BE2C (cell line): Measurements from ENCODE around the gene ADNP2.

ENCODE experiments used
- DNase-seq: peaks from one replicate; pipeline ENCODE4 v3.0.0-alpha.2; 2020
- H3K27me3 ChIP-seq: fragments of 250-450 bp; sonication (Bioruptor Pico); 2 replicates; pipeline ENCODE4 v1.5.1; 2020; ENCODE audit warnings: mild to moderate bottlenecking
- H3K36me3 ChIP-seq: fragments of 250-450 bp; sonication (Bioruptor Pico); 2 replicates; pipeline ENCODE4 v1.5.1; 2020; ENCODE audit warnings: mild to moderate bottlenecking
- H3K4me1 ChIP-seq: fragments of 250-450 bp; sonication (Bioruptor Pico); 2 replicates; pipeline ENCODE4 v1.5.1; 2020
- H3K4me3 ChIP-seq: 2 replicates; pipeline ENCODE4 v1.5.1; 2011; ENCODE audit warnings: low read depth, low read length
- H3K9me3 ChIP-seq: fragments of 250-450 bp; sonication (Bioruptor Pico); 2 replicates; pipeline ENCODE4 v1.5.1; 2020
- TF ChIP-seq, protein P1 (sequence below): IDR thresholded peaks from 2 replicates; pipeline ENCODE4 v1.5.1; 2012; ENCODE audit warnings: mild to moderate bottlenecking, low read depth, low read length

Gene ADNP2

DNA sequence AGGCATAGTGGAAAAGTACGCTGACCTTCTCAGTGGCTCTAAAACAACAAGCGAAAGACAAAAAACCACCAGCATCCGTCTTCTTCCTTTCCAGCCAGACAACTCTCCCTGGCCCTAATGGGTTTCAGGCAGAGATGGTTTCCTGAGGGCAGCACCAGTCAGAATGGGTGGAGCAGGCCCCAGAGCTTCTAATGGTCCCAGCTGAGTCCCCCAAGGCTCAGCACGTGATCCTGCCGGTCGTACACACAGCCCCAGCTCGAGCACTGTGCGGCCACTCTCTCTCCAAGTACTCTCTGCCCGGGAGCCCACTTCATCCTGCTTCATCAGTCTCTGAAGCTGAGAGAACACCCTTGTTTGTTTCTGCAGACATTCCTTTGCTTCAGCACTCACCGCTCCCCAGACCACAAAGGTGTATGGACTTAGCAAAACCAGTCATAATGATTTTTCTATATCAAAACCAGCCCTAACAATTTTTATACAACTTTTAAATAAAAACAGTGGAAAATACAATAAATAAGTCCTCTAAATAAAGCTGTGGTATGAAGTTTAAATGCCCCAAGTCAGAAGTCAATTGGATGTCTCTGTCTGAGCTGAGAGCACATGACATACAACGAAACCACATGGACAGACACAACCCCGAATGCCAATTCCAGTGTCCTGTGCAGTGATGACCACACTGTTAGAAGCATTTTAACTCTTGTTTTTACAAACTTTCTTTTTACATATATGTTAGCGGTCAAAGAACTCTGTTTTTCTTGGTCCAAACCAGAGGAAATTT lies 74.4 kb downstream of the ADNP2 start:
- no peaks in the 10 kb centered on the region for H3K27me3 ChIP-seq
- no peak for DNase-seq
- H3K4me1 ChIP-seq = no peaks in the 10 kb centered on the region
- H3K36me3 ChIP-seq = no peaks in the 10 kb centered on the region
- H3K9me3 ChIP-seq = no peaks in the 10 kb centered on the region
- no peak overlapping the region for H3K4me3 ChIP-seq
- TF ChIP-seq, protein P1, sequence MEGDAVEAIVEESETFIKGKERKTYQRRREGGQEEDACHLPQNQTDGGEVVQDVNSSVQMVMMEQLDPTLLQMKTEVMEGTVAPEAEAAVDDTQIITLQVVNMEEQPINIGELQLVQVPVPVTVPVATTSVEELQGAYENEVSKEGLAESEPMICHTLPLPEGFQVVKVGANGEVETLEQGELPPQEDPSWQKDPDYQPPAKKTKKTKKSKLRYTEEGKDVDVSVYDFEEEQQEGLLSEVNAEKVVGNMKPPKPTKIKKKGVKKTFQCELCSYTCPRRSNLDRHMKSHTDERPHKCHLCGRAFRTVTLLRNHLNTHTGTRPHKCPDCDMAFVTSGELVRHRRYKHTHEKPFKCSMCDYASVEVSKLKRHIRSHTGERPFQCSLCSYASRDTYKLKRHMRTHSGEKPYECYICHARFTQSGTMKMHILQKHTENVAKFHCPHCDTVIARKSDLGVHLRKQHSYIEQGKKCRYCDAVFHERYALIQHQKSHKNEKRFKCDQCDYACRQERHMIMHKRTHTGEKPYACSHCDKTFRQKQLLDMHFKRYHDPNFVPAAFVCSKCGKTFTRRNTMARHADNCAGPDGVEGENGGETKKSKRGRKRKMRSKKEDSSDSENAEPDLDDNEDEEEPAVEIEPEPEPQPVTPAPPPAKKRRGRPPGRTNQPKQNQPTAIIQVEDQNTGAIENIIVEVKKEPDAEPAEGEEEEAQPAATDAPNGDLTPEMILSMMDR = no peak

GRCh38 chr18:80184243-80184772 lies 75.2 kb downstream of the ADNP2 start:
- H3K4me1 ChIP-seq = no peaks in the 10 kb centered on the region

DNA sequence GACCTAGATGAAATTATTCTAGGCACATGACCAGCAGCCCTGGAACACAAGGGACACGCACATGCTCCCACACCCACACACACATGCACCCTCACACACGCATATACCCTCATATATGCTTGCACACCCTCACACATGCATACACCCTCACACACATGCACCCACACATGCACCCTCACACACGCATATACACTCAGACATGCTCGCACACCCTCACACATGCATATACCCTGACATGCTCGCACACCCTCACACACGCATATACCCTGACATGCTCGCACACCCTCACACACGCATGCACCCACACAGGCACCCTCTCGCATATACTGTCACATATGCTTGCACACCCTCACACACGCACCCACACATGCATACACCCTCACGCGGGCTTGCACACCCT lies 76.5 kb downstream of the ADNP2 start:
- DNase-seq = no peak
- no peaks in the 10 kb centered on the region for H3K27me3 ChIP-seq
- TF ChIP-seq, protein P1 = no peak
- H3K4me1 ChIP-seq = no peaks in the 10 kb centered on the region
- H3K36me3 ChIP-seq = no peaks in the 10 kb centered on the region
- no peak overlapping the region for H3K4me3 ChIP-seq
- H3K9me3 ChIP-seq = no peaks in the 10 kb centered on the region

More at GRCh38 chr18:80184243-80184772, 75.2 kb downstream of the ADNP2 start:
- DNase-seq = no peak
- Histone ChIP-seq H3K9me3 (no peaks in the 10 kb centered on the region), H3K27me3 (no peaks in the 10 kb centered on the region), H3K4me3 (no peak overlapping the region), H3K36me3 (no peaks in the 10 kb centered on the region)
- TF ChIP-seq, protein P1 = no peak

DNA sequence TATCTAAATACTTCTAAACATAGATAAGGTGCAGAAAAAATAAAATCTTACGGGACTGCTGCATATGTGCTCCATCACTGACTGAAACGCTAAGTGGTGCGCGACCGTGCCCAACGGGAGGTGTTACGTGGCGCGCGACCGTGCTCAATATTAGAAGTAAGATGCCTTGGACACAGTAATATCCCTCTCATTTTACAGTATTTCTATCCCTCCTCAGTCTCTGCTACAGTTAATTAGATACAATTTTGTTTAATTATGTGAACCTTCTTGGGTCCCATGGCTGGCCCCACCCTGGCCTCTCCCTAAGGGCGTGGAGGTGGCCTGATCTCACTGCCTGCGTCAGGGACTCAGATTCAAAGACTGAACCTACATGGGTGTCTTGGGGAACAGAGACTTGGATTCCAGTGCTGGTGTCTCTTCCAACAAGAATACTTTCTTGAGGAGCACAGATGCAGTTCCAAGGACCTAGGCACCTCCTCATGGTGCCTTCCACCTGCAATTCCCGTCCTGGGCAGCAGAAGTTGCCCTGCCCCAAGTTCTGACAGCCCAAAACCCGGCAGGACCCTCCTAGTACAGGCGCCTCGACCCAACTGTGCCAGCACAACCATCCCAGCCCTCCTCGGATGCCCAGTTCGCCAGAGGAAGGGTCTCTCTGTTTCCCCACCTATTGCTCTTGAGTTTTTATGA lies 79.0 kb downstream of the ADNP2 start:
- TF ChIP-seq, protein P1 = no peak
- DNase-seq = no peak
- H3K27me3 ChIP-seq = no peaks in the 10 kb centered on the region
- H3K4me3 ChIP-seq = no peak overlapping the region
- no peaks in the 10 kb centered on the region for H3K4me1 ChIP-seq
- H3K36me3 ChIP-seq = no peaks in the 10 kb centered on the region
- H3K9me3 ChIP-seq = no peaks in the 10 kb centered on the region

DNA sequence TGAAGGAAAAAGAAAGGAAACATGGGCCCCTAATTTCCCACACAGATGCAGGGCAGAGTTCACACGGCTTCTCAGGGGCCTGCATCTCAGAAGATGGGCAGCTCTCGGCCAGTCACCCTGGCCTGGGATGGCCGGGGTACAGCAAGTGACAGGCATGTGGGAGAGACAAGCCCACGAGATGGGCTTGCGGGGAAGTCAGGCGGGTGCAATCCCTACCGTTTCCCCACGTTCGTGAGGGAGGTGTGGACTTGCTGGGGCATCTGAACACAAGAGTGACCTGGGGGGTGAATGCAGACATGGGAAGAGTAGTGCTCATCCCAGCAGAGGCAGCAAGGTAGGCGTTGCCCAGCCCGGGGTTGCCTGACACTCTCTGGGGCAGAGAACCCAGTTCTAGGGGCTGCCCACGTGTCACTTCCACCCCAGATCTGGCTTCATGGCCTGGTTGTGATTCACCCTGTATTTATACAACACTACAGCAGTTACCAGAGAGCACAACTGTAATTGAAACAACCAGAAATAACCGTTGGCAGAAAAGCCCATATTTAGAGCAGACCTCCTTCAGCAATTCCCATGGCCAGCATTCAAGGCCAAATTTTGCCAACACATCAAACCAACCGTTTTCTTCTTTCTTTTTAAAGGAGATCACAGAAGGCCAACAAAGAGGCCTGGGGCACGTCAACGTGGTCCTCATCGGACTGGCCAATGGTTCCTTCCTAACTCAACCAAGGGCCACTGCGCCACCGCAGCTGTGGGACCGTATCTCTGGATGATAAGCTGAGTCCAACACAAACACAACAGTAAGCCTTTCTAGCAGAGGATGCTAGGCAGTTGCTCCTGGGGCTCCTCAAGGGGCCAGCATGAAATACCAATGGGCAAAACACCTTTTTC lies 79.8 kb downstream of the ADNP2 start:
- no peak overlapping the region for H3K4me3 ChIP-seq
- no peaks in the 10 kb centered on the region for H3K36me3 ChIP-seq
- no peaks in the 10 kb centered on the region for H3K9me3 ChIP-seq
- no peaks in the 10 kb centered on the region for H3K27me3 ChIP-seq
- TF ChIP-seq, protein P1 = no peak
- H3K4me1 ChIP-seq = no peaks in the 10 kb centered on the region
- DNase-seq = no peak
